Right lung (tissue), 5 donors: ENCODE measurements around the gene BSDC1. TPM values are rescaled to one million over a fixed set of nuclear protein-coding genes. Genes with fewer than 3 reads are reported as not detected.
"Not testable (repeated sequence)": the region's sequence is repeated elsewhere in the genome, so short reads cannot be mapped to it uniquely, and the experiment has no call there.

Source experiments
- DNase-seq, 2 donors: peaks; one replicate each; pipeline ENCODE4 v3.0.0-alpha.2; 2013
- polyA plus RNA-seq, 5 donors: library from polyadenylated mRNA; unstranded; fragments of 120-200 nt; gene quantifications; one replicate each; pipeline versions ENCODE4 v1.2.1 to v1.2.3, GENCODE V29; 2013; ENCODE audit warnings: inconsistent platforms in 1 of 5, low replicate concordance in 1 of 5; ENCODE audit not compliant: insufficient read length in 5 of 5, insufficient read depth in 1 of 5

The BSDC1 gene
- polyA plus RNA-seq, 5 donors, result 52.1 to 61.2 (median 57.2) TPM

- not testable (repeated sequence) for DNase-seq
Observed at GRCh38 chr1:32396524-32396923, 2.3 kb upstream of the BSDC1 start.

GRCh38 chr1:32394890-32395432 lies 720 bp upstream of the BSDC1 start:
- no peak for DNase-seq

GRCh38 chr1:32393832-32394140 lies 455 bp downstream of the BSDC1 start:
- DNase-seq, result no peak

GRCh38 chr1:32393136-32393535 lies 1.1 kb downstream of the BSDC1 start:
- DNase-seq, result no peak

- no peak for DNase-seq
Observed at GRCh38 chr1:32392325-32392724, 1.9 kb downstream of the BSDC1 start.

- no peak for DNase-seq
Observed at GRCh38 chr1:32390904-32391870, 3.1 kb downstream of the BSDC1 start.

- no peak for DNase-seq
Observed at GRCh38 chr1:32388641-32389040, 5.6 kb downstream of the BSDC1 start.

- DNase-seq, result no peak
Observed at GRCh38 chr1:32386676-32387392, 7.4 kb downstream of the BSDC1 start.

GRCh38 chr1:32380057-32380456 lies 14.2 kb downstream of the BSDC1 start:
- DNase-seq, result no peak

GRCh38 chr1:32377541-32378220 lies 16.6 kb downstream of the BSDC1 start:
- DNase-seq, result no peak

GRCh38 chr1:32376199-32376598 lies 18.0 kb downstream of the BSDC1 start:
- DNase-seq, result no peak

- DNase-seq, result no peak
Observed at GRCh38 chr1:32373996-32374592, 20.1 kb downstream of the BSDC1 start.

- no peak for DNase-seq
Observed at GRCh38 chr1:32372149-32372756, 22.0 kb downstream of the BSDC1 start.

GRCh38 chr1:32367912-32368635 lies 26.2 kb downstream of the BSDC1 start:
- DNase-seq, result no peak

- DNase-seq, result no peak
Observed at GRCh38 chr1:32365445-32365844, 28.8 kb downstream of the BSDC1 start.

GRCh38 chr1:32364836-32365235 lies 29.4 kb downstream of the BSDC1 start:
- no peak for DNase-seq

GRCh38 chr1:32363713-32364112 lies 30.5 kb downstream of the BSDC1 start:
- no peak for DNase-seq

GRCh38 chr1:32362474-32363313 lies 31.5 kb downstream of the BSDC1 start, which contains the start of the genes FAM229A and TSSK3:
TSS of gene FAM229A (minus strand) at chr1:32362485. CDS start at chr1:32362091, 394 bp downstream.
TSS of gene TSSK3 (plus strand) at chr1:32362539. CDS start at chr1:32362702, 163 bp downstream.
- DNase-seq, result no peak
